AG09309 (cell line): Measurements from ENCODE around the gene JAG1.
A peak's percentile ranks its signal among the peaks of the same experiment; 100 is the strongest.

ENCODE experiments used
- DNase-seq: peaks from one replicate; pipeline ENCODE4 v3.0.0-alpha.2; 2010; ENCODE audit warnings: low read depth
- H3K4me3 ChIP-seq: 2 replicates; pipeline ENCODE4 v1.5.1; 2011; ENCODE audit warnings: mild to moderate bottlenecking, low read depth, low read length, moderate library complexity; ENCODE audit not compliant: control insufficient read depth
- TF ChIP-seq, protein P1 (sequence below): IDR thresholded peaks from 2 replicates; pipeline ENCODE4 v1.5.1; 2011; ENCODE audit warnings: mild to moderate bottlenecking, low read depth, low read length, inconsistent platforms; ENCODE audit not compliant: insufficient read depth, control insufficient read depth; ENCODE audit errors: missing control alignments

JAG1 gene

DNA sequence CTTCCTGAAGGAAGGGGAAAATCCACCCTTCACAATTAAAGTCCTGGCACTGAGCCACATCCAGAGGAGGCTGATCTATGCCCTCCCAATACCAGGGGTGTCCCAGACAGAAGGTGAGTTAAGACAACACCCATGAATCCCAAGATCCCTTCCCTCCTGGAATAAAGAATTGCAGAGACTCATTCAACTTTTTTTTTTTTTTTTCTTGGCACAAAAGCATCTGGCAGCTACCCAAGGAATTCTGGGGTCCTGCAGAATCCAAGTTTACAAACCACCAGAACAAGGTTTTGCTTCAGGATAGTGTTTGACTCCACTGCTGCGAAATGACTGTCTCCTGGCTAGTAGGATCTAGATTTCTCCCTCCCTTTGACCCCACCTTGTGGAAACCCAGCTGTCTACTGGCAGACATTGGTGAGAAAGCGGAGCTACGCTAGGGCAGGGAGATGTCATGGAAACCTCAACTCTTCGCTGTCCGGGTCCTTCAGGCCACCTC, 37.4 kb downstream of the JAG1 start:
- TF ChIP-seq, protein P1, sequence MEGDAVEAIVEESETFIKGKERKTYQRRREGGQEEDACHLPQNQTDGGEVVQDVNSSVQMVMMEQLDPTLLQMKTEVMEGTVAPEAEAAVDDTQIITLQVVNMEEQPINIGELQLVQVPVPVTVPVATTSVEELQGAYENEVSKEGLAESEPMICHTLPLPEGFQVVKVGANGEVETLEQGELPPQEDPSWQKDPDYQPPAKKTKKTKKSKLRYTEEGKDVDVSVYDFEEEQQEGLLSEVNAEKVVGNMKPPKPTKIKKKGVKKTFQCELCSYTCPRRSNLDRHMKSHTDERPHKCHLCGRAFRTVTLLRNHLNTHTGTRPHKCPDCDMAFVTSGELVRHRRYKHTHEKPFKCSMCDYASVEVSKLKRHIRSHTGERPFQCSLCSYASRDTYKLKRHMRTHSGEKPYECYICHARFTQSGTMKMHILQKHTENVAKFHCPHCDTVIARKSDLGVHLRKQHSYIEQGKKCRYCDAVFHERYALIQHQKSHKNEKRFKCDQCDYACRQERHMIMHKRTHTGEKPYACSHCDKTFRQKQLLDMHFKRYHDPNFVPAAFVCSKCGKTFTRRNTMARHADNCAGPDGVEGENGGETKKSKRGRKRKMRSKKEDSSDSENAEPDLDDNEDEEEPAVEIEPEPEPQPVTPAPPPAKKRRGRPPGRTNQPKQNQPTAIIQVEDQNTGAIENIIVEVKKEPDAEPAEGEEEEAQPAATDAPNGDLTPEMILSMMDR: no peak
- DNase-seq: no peak
- H3K4me3 ChIP-seq: no peak overlapping the region

DNA sequence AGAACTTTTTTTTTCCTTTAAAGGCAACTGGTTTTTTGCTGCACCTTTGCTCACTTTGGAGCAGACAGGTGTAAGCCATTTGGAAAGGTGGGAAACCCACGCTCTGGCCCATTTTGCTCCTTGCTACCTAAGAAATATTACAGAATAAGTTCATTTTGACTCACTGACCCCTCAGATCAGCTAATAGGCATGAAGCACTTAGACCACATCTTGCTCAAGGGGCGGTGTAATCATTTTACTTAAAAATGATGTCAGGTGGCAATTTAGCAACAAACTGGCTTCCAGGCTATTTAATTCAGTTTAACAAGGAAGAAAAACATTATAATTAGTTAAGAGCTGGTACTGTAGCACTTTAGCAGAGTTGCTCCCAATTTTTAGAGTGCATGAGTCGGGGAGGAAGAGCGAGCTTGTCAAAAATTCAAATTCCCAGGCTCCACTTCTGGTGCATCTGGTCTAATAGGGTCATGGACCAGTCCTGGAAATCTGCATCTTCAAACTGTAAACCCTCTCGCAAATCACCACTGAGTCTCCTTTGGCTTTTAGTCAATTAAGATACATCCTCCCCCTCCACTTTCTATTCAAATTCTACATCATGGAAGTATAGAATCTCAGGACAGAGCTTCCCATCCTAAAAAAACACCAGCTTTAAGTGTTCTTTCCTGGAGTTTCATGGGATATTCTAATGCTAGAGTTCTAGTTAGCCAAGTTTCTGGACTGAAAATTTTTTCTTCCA, 38.2 kb downstream of the JAG1 start:
- DNase-seq: no peak
- H3K4me3 ChIP-seq: no peak overlapping the region
- TF ChIP-seq, protein P1: no peak

DNA sequence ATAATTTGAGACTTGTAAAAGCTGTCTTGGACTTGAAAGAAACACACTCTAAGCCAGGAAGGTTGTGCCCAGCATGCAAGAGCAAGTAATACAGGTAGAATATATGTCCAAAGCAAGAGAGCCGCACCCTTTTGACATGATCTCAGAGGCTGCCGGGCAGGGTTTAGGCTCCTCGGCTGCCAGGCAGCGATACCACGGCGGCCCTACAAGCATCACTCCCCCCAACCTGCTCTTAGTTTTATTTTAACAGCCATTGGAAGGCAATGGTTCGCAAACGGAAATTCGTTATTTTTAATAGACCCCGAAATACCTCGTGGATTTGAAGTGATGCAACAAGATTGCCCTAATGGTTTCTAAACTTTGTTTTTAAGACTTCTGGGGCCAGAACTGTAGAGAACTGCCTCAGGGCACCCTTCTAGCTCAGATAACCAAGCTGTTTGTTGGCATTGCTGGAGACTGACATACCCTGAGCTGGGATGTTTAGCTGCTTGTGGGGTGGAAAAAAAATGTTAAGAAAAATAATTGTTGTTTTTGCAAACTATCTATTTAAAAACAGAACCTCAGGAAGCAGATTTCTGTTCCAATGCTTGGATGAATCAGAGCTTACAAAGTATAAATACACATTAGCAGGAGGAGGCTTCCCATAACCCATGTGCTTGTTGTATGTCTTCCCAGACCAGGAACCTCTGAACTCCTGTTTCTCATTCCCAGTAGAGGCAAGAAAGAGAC, 39.0 kb downstream of the JAG1 start:
- TF ChIP-seq, protein P1: no peak
- no peak overlapping the region for H3K4me3 ChIP-seq
- DNase-seq: peak; percentile 81

DNA sequence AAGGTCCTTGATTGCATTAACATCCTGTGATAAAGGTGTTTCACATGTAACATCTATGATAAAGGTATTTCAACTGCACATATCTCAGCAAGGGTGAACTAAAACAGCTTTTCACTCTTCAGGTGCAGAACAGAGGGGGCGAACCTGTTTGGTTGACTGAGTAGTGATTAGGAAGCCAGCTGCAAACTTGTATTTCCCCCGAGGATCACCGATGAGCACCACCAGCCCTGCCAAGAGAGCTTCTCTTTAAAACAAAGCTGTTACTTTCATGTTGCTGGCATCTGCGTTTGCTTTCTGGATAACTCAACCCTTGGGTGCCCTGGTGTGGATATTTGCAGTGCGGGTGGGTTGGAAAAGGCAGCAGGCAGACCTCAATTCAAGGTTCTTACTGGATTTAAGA, 39.6 kb downstream of the JAG1 start:
- DNase-seq: no peak

DNA sequence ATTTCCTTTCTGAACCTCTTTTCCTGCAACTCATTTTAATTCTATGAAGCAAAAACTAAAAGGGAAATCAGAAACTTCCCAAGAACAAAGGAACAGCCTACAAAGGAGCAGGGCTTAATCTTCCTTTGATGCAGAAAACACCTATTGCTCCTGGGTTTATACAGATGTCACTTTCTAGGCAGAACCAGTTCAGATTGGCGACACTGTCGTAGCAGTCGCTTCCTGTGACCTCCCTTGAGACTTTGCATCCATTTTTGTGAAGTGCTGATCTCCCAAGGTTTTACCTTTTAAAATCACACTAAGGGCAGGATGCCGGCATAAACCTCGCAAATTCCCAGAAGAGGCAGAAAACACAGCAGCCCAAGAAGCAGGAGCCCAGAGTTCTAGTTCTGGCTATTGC, 40.1 kb downstream of the JAG1 start:
- DNase-seq: no peak
- TF ChIP-seq, protein P1: no peak
- H3K4me3 ChIP-seq: no peak overlapping the region

More for the DNA sequence above, 39.6 kb downstream of the JAG1 start:
- TF ChIP-seq, protein P1: no peak
- H3K4me3 ChIP-seq: no peak overlapping the region

DNA sequence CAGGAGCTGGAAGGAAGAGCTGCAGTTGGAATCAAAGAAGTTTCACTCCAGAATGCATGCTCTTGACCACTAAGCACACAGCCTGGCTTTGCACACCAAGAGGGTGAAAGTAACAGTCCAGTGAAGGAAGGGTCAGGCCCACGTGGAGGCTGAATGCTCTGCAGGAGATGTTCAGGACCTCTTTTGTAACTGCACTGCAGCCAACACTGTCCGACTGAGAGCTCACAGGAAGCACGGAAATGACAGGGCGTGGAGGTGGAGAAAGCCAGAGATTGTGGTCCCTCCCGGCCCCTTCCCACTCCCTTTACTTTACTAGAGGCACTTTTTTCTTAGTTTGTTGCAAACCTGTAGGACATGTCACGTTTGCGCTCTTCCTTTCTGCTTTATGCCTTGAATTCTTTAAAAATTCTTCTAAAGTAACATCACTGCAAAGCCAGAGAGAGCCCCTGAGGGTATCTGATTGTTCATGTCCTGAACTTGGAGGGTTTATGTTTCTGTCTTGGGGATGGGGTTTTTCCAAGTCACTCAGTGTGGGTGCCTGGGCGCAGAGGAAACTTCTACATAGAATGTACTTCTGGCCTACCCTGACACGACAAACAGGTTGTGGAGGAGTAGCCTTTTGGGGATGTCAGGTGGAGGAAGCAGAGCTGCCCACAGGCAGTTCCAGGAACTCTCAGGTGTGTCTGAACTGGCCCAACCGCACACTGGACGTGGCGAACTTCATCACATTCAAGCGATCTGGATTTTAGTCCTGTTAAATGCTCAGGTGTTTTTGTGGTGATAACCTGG, 40.9 kb downstream of the JAG1 start:
- TF ChIP-seq, protein P1: no peak
- DNase-seq: no peak

More for the DNA sequence above, 40.9 kb downstream of the JAG1 start:
- H3K4me3 ChIP-seq: no peak overlapping the region
